Transverse colon (tissue), 4 donors: ENCODE data around the gene DYNC2H1.

Experiments
- CTCF ChIP-seq, 5 experiments: fragments of 200-600 bp in 3 of 5; fragments of 450-650 bp in 2 of 5; sonication (generic) in 3 of 5; IDR thresholded peaks; 1 replicate in 2 of 5; 2 replicates in 3 of 5; pipeline ENCODE4 v1.5.1; 2016 to 2017; ENCODE audit warnings: antibody characterized with exemption in 5 of 5, inconsistent platforms in 3 of 5, mild to moderate bottlenecking in 2 of 5, moderate library complexity in 1 of 5
- EP300 ChIP-seq: sonication (generic); formaldehyde crosslinking; IDR thresholded peaks from one replicate; pipeline ENCODE4 v1.6.1; 2017; ENCODE audit warnings: antibody characterized with exemption, low read depth
- POLR2A ChIP-seq: fragments of 450-650 bp; IDR thresholded peaks from one replicate; pipeline ENCODE4 v1.6.1; 2016; ENCODE audit warnings: antibody characterized with exemption, mild to moderate bottlenecking, moderate library complexity
- POLR2AphosphoS5 ChIP-seq, 3 donors: sonication (generic); formaldehyde crosslinking; IDR thresholded peaks; one replicate each; pipeline ENCODE4 v1.6.1; 2016; ENCODE audit warnings: antibody characterized with exemption in 3 of 3

GRCh38 chr11:103175461-103176129, 66.4 kb downstream of the DYNC2H1 start:
- no peak for TF ChIP-seq CTCF (IDR thresholded peaks at IDR 0.05)
- no peak for TF ChIP-seq POLR2A
- TF ChIP-seq POLR2AphosphoS5 (IDR thresholded peaks at IDR 0.05) = no peak
- TF ChIP-seq EP300 = no peak
